DMS153 (cell line): Measurements from ENCODE around the gene GLYAT.

Experiments used
- DNase-seq: peaks from one replicate; lab custom pipeline; 2025; lab: John Stamatoyannopoulos, UW

The GLYAT gene

GRCh38 chr11:58676563-58677135 is 55.1 kb downstream of the GLYAT start:
- no peak for DNase-seq

GRCh38 chr11:58675334-58676155 is 56.2 kb downstream of the GLYAT start:
- no peak for DNase-seq

- no peak for DNase-seq
Observed at GRCh38 chr11:58674609-58675008, 57.1 kb downstream of the GLYAT start.

GRCh38 chr11:58671983-58672633 is 59.6 kb downstream of the GLYAT start:
- DNase-seq, result no peak

- DNase-seq, result no peak
Observed at GRCh38 chr11:58659910-58660570, 71.7 kb downstream of the GLYAT start.

- DNase-seq, result no peak
Observed at GRCh38 chr11:58659404-58659803, 72.3 kb downstream of the GLYAT start.
